K562 (cell line): Measurements from ENCODE around the gene ARSD. TPM values are rescaled to one million over a fixed set of nuclear protein-coding genes. Genes with fewer than 3 reads are reported as not detected.

ENCODE experiments used
- CBX3 ChIP-seq, 2 experiments: IDR thresholded peaks; 1 replicate in 1 of 2; 2 replicates in 1 of 2; pipeline ENCODE4 v1.6.1; 2012; ENCODE audit warnings: inconsistent platforms in 2 of 2, low read length in 2 of 2, borderline replicate concordance in 1 of 2, control low read depth in 1 of 2
- COPS2 ChIP-seq: fragments of 450-650 bp; conservative IDR thresholded peaks from 2 replicates; pipeline ENCODE4 v1.6.1; 2016; ENCODE audit warnings: mild to moderate bottlenecking, moderate library complexity
- GTF2B ChIP-seq: IDR thresholded peaks from 2 replicates; pipeline ENCODE4 v1.6.1; 2011; ENCODE audit not compliant: insufficient read length; ENCODE audit errors: extremely low read depth
- HMG20A ChIP-seq: fragments of 450-650 bp; formaldehyde crosslinking; conservative IDR thresholded peaks from 2 replicates; pipeline ENCODE4 v1.4.0; 2020; ENCODE audit warnings: mild to moderate bottlenecking, mixed read lengths
- HNRNPL ChIP-seq: fragments of 200-400 bp; formaldehyde crosslinking; IDR thresholded peaks from 2 replicates; pipeline ENCODE4 v1.6.1; 2017; ENCODE audit warnings: low read depth, mild to moderate bottlenecking, low read length
- POLR2AphosphoS2 ChIP-seq: IDR thresholded peaks from 2 replicates; pipeline ENCODE4 v1.6.1; 2012; ENCODE audit warnings: low read length, improper control_type of control experiment
- SLC30A9 ChIP-seq: fragments of 250-450 bp; sonication (Bioruptor Pico); IDR thresholded peaks from 2 replicates; pipeline ENCODE4 v1.8.0; 2022; ENCODE audit warnings: mild to moderate bottlenecking, moderate library complexity
- SMARCA4 ChIP-seq: fragments of 450-650 bp; IDR thresholded peaks from 2 replicates; pipeline ENCODE4 v1.6.1; 2016
- STAT6 ChIP-seq: sonication (generic); formaldehyde crosslinking; IDR thresholded peaks from 2 replicates; pipeline ENCODE4 v1.8.1; 2023; ENCODE audit warnings: mild to moderate bottlenecking, missing genetic modification reagents
- TCF7L2 ChIP-seq: fragments of 150-350 bp; IDR thresholded peaks from 2 replicates; pipeline ENCODE4 v1.6.1; 2016; ENCODE audit warnings: low read depth, mild to moderate bottlenecking, low read length, moderate library complexity
- THRB ChIP-seq: fragments of 450-650 bp; formaldehyde crosslinking; conservative IDR thresholded peaks from 2 replicates; pipeline ENCODE4 v1.4.0; 2022; ENCODE audit warnings: mild to moderate bottlenecking, missing genetic modification characterization
- USF1 ChIP-seq: sonication (generic); formaldehyde crosslinking; IDR thresholded peaks from 2 replicates; pipeline ENCODE4 v1.9.0; 2022; ENCODE audit warnings: mild to moderate bottlenecking, missing genetic modification reagents
- ZBTB49 ChIP-seq: sonication (generic); formaldehyde crosslinking; IDR thresholded peaks from 2 replicates; pipeline ENCODE4 v1.8.0; 2022; ENCODE audit warnings: missing genetic modification reagents, mild to moderate bottlenecking, borderline replicate concordance
- ZKSCAN8 ChIP-seq: fragments of 200-800 bp; sonication (Bioruptor generic); IDR thresholded peaks from 2 replicates; pipeline ENCODE4 v1.6.1; 2016; ENCODE audit warnings: missing genetic modification characterization, missing compliant biosample characterization
- ZNF175 ChIP-seq: fragments of 200-800 bp; sonication (Bioruptor generic); IDR thresholded peaks from 2 replicates; pipeline ENCODE4 v1.6.1; 2016; ENCODE audit warnings: low read depth, mild to moderate bottlenecking, missing genetic modification characterization, missing compliant biosample characterization
- ZNF639 ChIP-seq, 2 experiments: fragments of 200-800 bp in 1 of 2; sonication (Bioruptor generic) in 1 of 2; sonication (generic) in 1 of 2; formaldehyde crosslinking in 1 of 2; IDR thresholded peaks in 1 of 2; conservative IDR thresholded peaks in 1 of 2; 2 replicates each; pipeline versions ENCODE4 v1.5.0 to v1.6.1; 2016 to 2020; ENCODE audit warnings: missing compliant biosample characterization in 1 of 2, missing genetic modification characterization in 1 of 2, missing genetic modification reagents in 1 of 2
- ZNF668 ChIP-seq: fragments of 250-450 bp; sonication (Bioruptor Pico); IDR thresholded peaks from 2 replicates; pipeline ENCODE4 v1.8.0; 2022; ENCODE audit warnings: mild to moderate bottlenecking, inconsistent platforms
- polyA plus RNA-seq, 8 experiments: library from polyadenylated mRNA; depleted of rRNA in 4 of 8; stranded (reverse) in 5 of 8; unstranded in 3 of 8; fragments of >200 nt; fragmentation: Nextera tagmentation in 2 of 8; fragmentation: Illumina TruSeq in 1 of 8; extraction: Ambion mirVana in 2 of 8; extraction: Trizol in 1 of 8; gene quantifications; 2 replicates each; pipeline versions ENCODE4 v1.2.1 to v1.2.3, GENCODE V29; 2011 to 2014; ENCODE audit warnings: inconsistent platforms in 1 of 8, missing spikeins in 1 of 8
- total RNA-seq, 7 experiments: library from RNA; depleted of rRNA in 6 of 7; stranded (reverse); fragments of >200 nt in 6 of 7; fragmentation: Illumina TruSeq in 2 of 7; extraction: Trizol in 2 of 7; gene quantifications; 2 replicates each; pipeline versions ENCODE4 v1.2.1 to v1.2.3, GENCODE V29; 2011 to 2021; ENCODE audit warnings: low replicate concordance in 1 of 7

Gene ARSD
- total and polyA plus RNA-seq, 9 of the 15 experiments (the other 6 are each of a cell fraction or from before 2014, with no cell fraction given), result 0.05 to 0.23 (median 0.09) TPM; not detected in 1

- TF ChIP-seq THRB (CRISPR knock-in tag) (no peak), ZBTB49 (CRISPR knock-in tag) (no peak), CBX3 (IDR thresholded peaks at IDR 0.05; ENCODE audit: borderline replicate concordance in 1 of 2, low read length in 2 of 2) (peak in 1 of 2 experiments; percentile 52; a peak in 1 of 3 replicates), SMARCA4 (peak; percentile 79), ZNF668 (CRISPR knock-in tag) (no peak), STAT6 (CRISPR knock-in tag) (no peak), ZNF639 (CRISPR knock-in tag; conservative IDR thresholded peaks at IDR 0.05 in 1 of 2, IDR thresholded peaks at IDR 0.05 in 1 of 2) (no peak), COPS2 (no peak), USF1 (CRISPR knock-in tag) (no peak), ZKSCAN8 (CRISPR knock-in tag) (no peak), POLR2AphosphoS2 (no peak), SLC30A9 (CRISPR knock-in tag) (no peak), TCF7L2 (no peak), HMG20A (CRISPR knock-in tag) (no peak), GTF2B (no peak), ZNF175 (no peak), HNRNPL (no peak)
These were observed 54.7 kb downstream of the ARSD start (continued) for GRCh38 chrX:2874222-2875135.
